ENCODE measurements around the gene TNS3. TPM values are rescaled to one million over a fixed set of nuclear protein-coding genes. Genes with fewer than 3 reads are reported as not detected.

The TNS3 gene
- total RNA-seq, 4 donors from 2014 or later: 27.2 to 110 (median 47.5) TPM

GRCh38 chr7:47480576-47481538 is 101.1 kb downstream of the TNS3 start:
- Histone ChIP-seq H3K9me3 (no peaks in the 10 kb centered on the region), H3K36me3 (no peaks in the 10 kb centered on the region), H3K4me1 (peaks cover 0 to under 1% of the 10 kb centered on the region in 2 donors), H3K27ac (peak overlapping the region in 1 of 2 donors; percentile 54), H3K4me3 (no peak overlapping the region), H3K27me3 (no peaks in the 10 kb centered on the region)
- TF ChIP-seq CTCF (IDR thresholded peaks at IDR 0.05) (no peak), POLR2A (IDR thresholded peaks at IDR 0.05) (no peak)
- intact Hi-C loops (cut with DNase I; ENCODE audit: low total_unique reads): no loop called here
- DNase-seq: no peak

- Histone ChIP-seq H3K4me3 (no peak overlapping the region), H3K36me3 (no peaks in the 10 kb centered on the region), H3K27me3 (no peaks in the 10 kb centered on the region), H3K27ac (no peak overlapping the region), H3K4me1 (peaks cover 0 to 3% of the 10 kb centered on the region in 2 donors), H3K9me3 (no peaks in the 10 kb centered on the region)
- intact Hi-C loops (cut with DNase I; ENCODE audit: low total_unique reads): no loop called here
- TF ChIP-seq POLR2A (IDR thresholded peaks at IDR 0.05) (no peak), CTCF (IDR thresholded peaks at IDR 0.05) (no peak)
- no peak for DNase-seq
Measured at GRCh38 chr7:47479821-47480575, 101.9 kb downstream of the TNS3 start.

- intact Hi-C loops (cut with DNase I; ENCODE audit: low total_unique reads): no loop called here
- no peak for TF ChIP-seq POLR2A (IDR thresholded peaks at IDR 0.05)
- no peak for TF ChIP-seq CTCF (IDR thresholded peaks at IDR 0.05)
- Histone ChIP-seq H3K27ac (peak overlapping the region in 1 of 2 donors; percentile 20), H3K4me3 (no peak overlapping the region), H3K27me3 (no peaks in the 10 kb centered on the region), H3K36me3 (no peaks in the 10 kb centered on the region), H3K4me1 (peaks cover 0 to 3% of the 10 kb centered on the region in 2 donors), H3K9me3 (no peaks in the 10 kb centered on the region)
- DNase-seq: no peak
Measured at GRCh38 chr7:47478926-47479711, 102.8 kb downstream of the TNS3 start.

GRCh38 chr7:47478017-47478344 is 103.9 kb downstream of the TNS3 start:
- H3K36me3 ChIP-seq: no peaks in the 10 kb centered on the region
- intact Hi-C loops (cut with DNase I; ENCODE audit: low total_unique reads): no loop called here
- H3K4me3 ChIP-seq: no peak overlapping the region
- TF ChIP-seq POLR2A (IDR thresholded peaks at IDR 0.05) (no peak), CTCF (IDR thresholded peaks at IDR 0.05) (no peak)
- H3K27me3 ChIP-seq: no peaks in the 10 kb centered on the region
- peaks cover 0 to 3% of the 10 kb centered on the region in 2 donors for H3K4me1 ChIP-seq
- no peak for DNase-seq
- no peaks in the 10 kb centered on the region for H3K9me3 ChIP-seq
- H3K27ac ChIP-seq: no peak overlapping the region

All from uterus (tissue), 4 donors.